Kidney (tissue), 22 donors: ENCODE data around the gene MYCBP. TPM values are rescaled to one million over a fixed set of nuclear protein-coding genes. Genes with fewer than 3 reads are reported as not detected.

Experiments
- DNase-seq, 5 donors: peaks; one replicate each; pipeline ENCODE4 v3.0.0-alpha.2; 2013 to 2020
- FAIRE-seq: peaks from 2 replicates; lab custom pipeline; 2012; peaks lifted over from hg19 to GRCh38; lab: Jason Lieb, UNC
- H3K27ac ChIP-seq, 2 donors: one replicate each; pipeline ENCODE4 v1.7.0; 2013; ENCODE audit warnings: low read depth in 2 of 2, low read length in 2 of 2, inconsistent platforms in 1 of 2
- H3K27me3 ChIP-seq: one replicate; pipeline ENCODE4 v1.7.1; 2013; ENCODE audit warnings: low read length, inconsistent platforms; ENCODE audit not compliant: control insufficient read depth, insufficient read depth
- H3K36me3 ChIP-seq, 3 donors: one replicate each; pipeline versions ENCODE4 v1.7.0 to v1.7.1; 2013; ENCODE audit warnings: low read length in 3 of 3, control low read depth in 1 of 3, inconsistent platforms in 1 of 3; ENCODE audit not compliant: insufficient read depth in 3 of 3, control insufficient read depth in 2 of 3
- H3K4me1 ChIP-seq, 3 donors: one replicate each; pipeline versions ENCODE4 v1.7.0 to v1.7.1; 2013; ENCODE audit warnings: low read length in 3 of 3, inconsistent platforms in 1 of 3, low read depth in 1 of 3; ENCODE audit not compliant: control insufficient read depth in 2 of 3, insufficient read depth in 2 of 3
- H3K4me3 ChIP-seq, 3 donors: one replicate each; pipeline versions ENCODE4 v1.7.0 to v1.8.1; 2013; ENCODE audit warnings: low read length in 3 of 3, control low read depth in 1 of 3, inconsistent platforms in 1 of 3
- H3K9ac ChIP-seq, 3 donors: one replicate each; pipeline versions ENCODE4 v1.7.0 to v1.7.1; 2013; ENCODE audit warnings: low read length in 3 of 3, control low read depth in 1 of 3, inconsistent platforms in 1 of 3
- H3K9me3 ChIP-seq, 3 donors: one replicate each; pipeline versions ENCODE4 v1.7.0 to v1.7.1; 2013; ENCODE audit warnings: low read length in 3 of 3, control low read depth in 1 of 3, inconsistent platforms in 1 of 3; ENCODE audit not compliant: control insufficient read depth in 2 of 3, insufficient read depth in 1 of 3
- CTCF ChIP-seq: IDR thresholded peaks from 3 replicates; pipeline ENCODE4 v1.5.1; 2012; ENCODE audit warnings: mild to moderate bottlenecking, moderate library complexity, borderline replicate concordance; ENCODE audit not compliant: insufficient read depth; ENCODE audit errors: extremely low read depth
- intact Hi-C: fragments of 100-400 bp; cut with DNase I; formaldehyde crosslinking; loops from one replicate; pipeline ENCODE4 v1.11.1; 2022
- long read RNA-seq, 10 donors: library from polyadenylated mRNA in 1 of 10; unstranded in 1 of 10; transcript quantifications; one replicate each; pipeline ENCODE4 v2.0.0 and lab custom pipeline, GENCODE V29; 2021 to 2026
- polyA plus RNA-seq: library from polyadenylated mRNA; stranded (reverse); fragments of 350-450 nt; fragmentation: Illumina TruSeq; extraction: RNeasy Lipid Tissue Mini Kit (QIAGEN cat#74804); gene quantifications from one replicate; pipeline ENCODE4 v1.2.3, GENCODE V29; 2014; ENCODE audit warnings: low read depth, low replicate concordance; ENCODE audit not compliant: insufficient read depth
- total RNA-seq: library from RNA; stranded (reverse); fragmentation: NEBNext Ultra II Directional; extraction: Animal tissue kit (Norgen Biotek cat#: 25700); gene quantifications from one replicate; pipeline ENCODE4 v1.2.1, GENCODE V29; 2021
- donor health status: control.
- donor health status: control.
- donor health status: control.
- donor health status: control.
- donor health status: control.
- donor health status: DM: yes; HTN: yes; CAD: no.
- donor health status: Normal renal cell carcinoma (clear cell type).

Gene MYCBP
- total RNA-seq (31.1 TPM), polyA plus RNA-seq (20.6 TPM)
- long read RNA-seq, donor 1, transcript MYCBP-201 (5 exons, 2,818 nt), result major isoform, 10 of 13 reads
- long read RNA-seq, donor 1, partial matches to known transcripts, result 0 of 13 reads
- long read RNA-seq, donor 1, other reads (novel, unspliced or antisense), result 0 of 13 reads
- long read RNA-seq, donor 2, transcript MYCBP-201 (5 exons, 2,818 nt), result major isoform, 12 of 13 reads
- long read RNA-seq, donor 2, partial matches to known transcripts, result 0 of 13 reads
- long read RNA-seq, donor 2, other reads (novel, unspliced or antisense), result 0 of 13 reads
- long read RNA-seq, donor 3, transcript MYCBP-201 (5 exons, 2,818 nt), result major isoform, 14 of 14 reads
- long read RNA-seq, donor 3, partial matches to known transcripts, result 0 of 14 reads
- long read RNA-seq, donor 3, other reads (novel, unspliced or antisense), result 0 of 14 reads
- long read RNA-seq, donor 4, transcript MYCBP-201 (5 exons, 2,818 nt), result major isoform, 5 of 6 reads
- long read RNA-seq, donor 4, partial matches to known transcripts, result 0 of 6 reads
- long read RNA-seq, donor 4, other reads (novel, unspliced or antisense), result 0 of 6 reads
- long read RNA-seq, donor 5, partial matches to known transcripts, result 0 of 1 reads
- long read RNA-seq, donor 5, other reads (novel, unspliced or antisense), result 0 of 1 reads
- long read RNA-seq, donor 6, transcript MYCBP-201 (5 exons, 2,818 nt), result major isoform, 23 of 27 reads
- long read RNA-seq, donor 6, partial matches to known transcripts, result 0 of 27 reads
- long read RNA-seq, donor 6, other reads (novel, unspliced or antisense), result 0 of 27 reads
- long read RNA-seq, donor 7, transcript MYCBP-201 (5 exons, 2,818 nt), result major isoform, 14 of 18 reads
- long read RNA-seq, donor 7, partial matches to known transcripts, result 0 of 18 reads
- long read RNA-seq, donor 7, other reads (novel, unspliced or antisense), result 0 of 18 reads
- long read RNA-seq, donor 8, transcript MYCBP-201 (5 exons, 2,818 nt), result major isoform, 12 of 16 reads
- long read RNA-seq, donor 8, partial matches to known transcripts, result 0 of 16 reads
- long read RNA-seq, donor 8, other reads (novel, unspliced or antisense), result 0 of 16 reads
- long read RNA-seq, donor 9, transcript MYCBP-201 (5 exons, 2,818 nt), result major isoform, 8 of 11 reads
- long read RNA-seq, donor 9, partial matches to known transcripts, result 0 of 11 reads
- long read RNA-seq, donor 9, other reads (novel, unspliced or antisense), result 0 of 11 reads
- long read RNA-seq, donor 10, transcript MYCBP-201 (5 exons, 2,818 nt), result major isoform, 10 of 12 reads
- long read RNA-seq, donor 10, partial matches to known transcripts, result 0 of 12 reads
- long read RNA-seq, donor 10, other reads (novel, unspliced or antisense), result 0 of 12 reads

- peak within 1 kb of the TSS; percentile 77 to 89 (median 83) for H3K9ac ChIP-seq
- peak within 1 kb of the TSS; percentile 88 to 94 (median 93) for H3K4me3 ChIP-seq
- no peaks in the 10 kb centered on the region for H3K36me3 ChIP-seq
- DNase-seq (peak; percentile 96 to 99 (median 97)), FAIRE-seq (no peak)
- intact Hi-C loops, result no loop called here
- peaks cover 0 to 10% (median 9%) of the 10 kb centered on the region in 3 donors for H3K4me1 ChIP-seq
- no peaks in the 10 kb centered on the region for H3K9me3 ChIP-seq
- peak; percentile 7 for TF ChIP-seq CTCF
- no peaks in the 10 kb centered on the region for H3K27me3 ChIP-seq
- H3K27ac ChIP-seq, result peak within 1 kb of the TSS in 1 of 2 donors; percentile 36
Measured at GRCh38 chr1:38873027-38873969, at the start of gene MYCBP. Gene MYCBP (minus strand): TSS chr1:38873348. CDS start chr1:38873305, 43 bp downstream.

- Histone ChIP-seq H3K27ac (no peak overlapping the region), H3K4me3 (no peak overlapping the region), H3K27me3 (no peaks in the 10 kb centered on the region), H3K4me1 (no peaks in the 10 kb centered on the region), H3K9ac (no peak overlapping the region), H3K9me3 (no peaks in the 10 kb centered on the region), H3K36me3 (no peaks in the 10 kb centered on the region)
- TF ChIP-seq CTCF, result peak; percentile 14
- intact Hi-C loops, result no loop called here
- DNase-seq (peak in 2 of 5 donors; percentile 26 to 75), FAIRE-seq (no peak)
Measured at GRCh38 chr1:38919130-38919529, 46.0 kb upstream of the MYCBP start.

GRCh38 chr1:38918568-38918967, 45.4 kb upstream of the MYCBP start:
- Histone ChIP-seq H3K4me1 (no peaks in the 10 kb centered on the region), H3K4me3 (no peak overlapping the region), H3K27ac (no peak overlapping the region), H3K36me3 (no peaks in the 10 kb centered on the region), H3K9me3 (no peaks in the 10 kb centered on the region), H3K27me3 (no peaks in the 10 kb centered on the region), H3K9ac (no peak overlapping the region)
- TF ChIP-seq CTCF, result no peak
- FAIRE-seq (no peak), DNase-seq (no peak)
- intact Hi-C loops, result no loop called here
